GM21526 (cell line): ENCODE measurements around the gene OR5I1.
"Not testable (repeated sequence)": the region's sequence is repeated elsewhere in the genome, so short reads cannot be mapped to it uniquely, and the experiment has no call there.

Source experiments
- ATAC-seq: cut with Tn5 transposase; IDR thresholded peaks from one replicate; pipeline ENCODE4 v1.9.1; 2021; ENCODE audit warnings: moderate library complexity; ENCODE audit not compliant: unreplicated experiment, low FRiP score

The OR5I1 gene

DNA sequence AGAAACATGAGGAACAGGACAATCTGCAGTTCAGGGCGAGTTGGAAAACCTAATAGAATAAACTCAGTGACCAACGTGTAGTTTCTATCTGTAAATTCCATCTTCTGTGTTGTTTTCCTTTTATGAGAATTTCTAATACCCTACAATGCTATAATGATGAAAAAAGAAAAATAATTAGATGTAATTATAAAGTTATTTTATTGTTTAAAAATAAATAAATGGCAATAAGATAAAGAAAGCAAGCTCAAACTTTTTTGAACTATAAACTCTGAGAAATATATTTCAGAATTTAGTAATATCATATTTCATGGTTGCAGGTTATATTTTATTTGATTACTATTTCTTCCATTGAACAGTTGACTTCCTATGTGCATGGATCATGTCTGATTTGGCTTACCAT, at the start of gene OR5I1:
Gene OR5I1 (minus strand): TSS at position 101 of the 400 bp plus-strand sequence. CDS start 0 bp downstream, at position 101.
- ATAC-seq: no peak

DNA sequence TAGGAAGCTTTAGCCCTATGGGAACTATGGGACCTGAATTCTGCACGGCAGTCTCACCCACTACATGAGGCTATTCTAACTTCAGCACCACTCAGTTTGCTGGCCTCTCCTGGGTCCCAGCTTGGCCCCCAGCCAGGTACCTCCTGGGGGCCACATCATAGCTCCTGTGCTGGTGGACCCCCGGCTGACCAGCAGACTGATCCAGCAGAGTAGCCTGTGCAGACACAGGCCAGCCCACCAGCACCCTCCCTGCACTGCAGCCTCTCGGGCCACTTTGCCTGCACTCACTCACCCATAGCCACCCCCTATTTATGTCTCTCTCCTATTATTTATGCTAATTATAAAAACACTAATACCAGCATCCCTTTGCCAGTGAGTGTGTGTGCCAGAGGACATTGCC, 34.7 kb upstream of the OR5I1 start:
- no peak for ATAC-seq

DNA sequence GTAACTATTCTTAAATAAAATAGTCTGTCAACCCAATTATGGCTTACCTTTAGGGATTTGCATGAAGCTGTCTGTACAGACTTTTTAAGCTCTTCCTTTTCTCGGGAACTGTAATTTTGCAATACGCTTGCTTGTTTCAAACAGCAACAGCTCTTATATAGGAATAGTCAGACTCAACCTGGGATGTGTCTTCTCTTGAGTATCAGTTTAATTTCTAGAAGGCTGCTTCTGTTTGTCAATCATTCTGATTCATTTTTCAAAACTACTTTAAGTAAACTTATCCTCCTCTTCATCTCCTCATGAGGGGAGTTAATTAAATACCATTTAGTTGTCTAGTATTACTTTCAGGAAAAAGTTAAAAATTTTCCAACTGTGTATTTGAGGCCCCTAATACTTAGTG, 33.6 kb upstream of the OR5I1 start, which contains the start of gene OR10AG1:
Gene OR10AG1 (minus strand): TSS at position 101 of the 400 bp plus-strand sequence. CDS start 38 bp downstream, at position 63.
- ATAC-seq: no peak

DNA sequence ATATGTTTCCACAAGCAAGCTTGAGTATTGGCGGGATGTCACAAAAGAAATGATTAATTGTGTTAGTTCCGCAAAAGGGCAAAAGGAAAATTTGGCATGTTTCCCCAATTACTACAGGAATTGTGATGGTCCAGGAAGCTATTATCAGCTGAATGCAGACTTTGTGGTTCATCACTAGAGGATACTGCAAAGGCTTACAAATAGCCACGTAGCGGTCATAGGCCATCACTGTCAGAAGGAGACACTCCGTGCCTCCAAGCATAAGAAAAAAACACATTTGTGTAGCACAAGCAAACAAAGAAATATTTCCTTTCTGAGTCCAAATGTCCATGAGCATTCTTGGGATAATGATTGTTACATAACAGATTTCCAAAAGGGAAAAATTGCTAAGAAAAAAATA, 31.7 kb upstream of the OR5I1 start:
- no peak for ATAC-seq

DNA sequence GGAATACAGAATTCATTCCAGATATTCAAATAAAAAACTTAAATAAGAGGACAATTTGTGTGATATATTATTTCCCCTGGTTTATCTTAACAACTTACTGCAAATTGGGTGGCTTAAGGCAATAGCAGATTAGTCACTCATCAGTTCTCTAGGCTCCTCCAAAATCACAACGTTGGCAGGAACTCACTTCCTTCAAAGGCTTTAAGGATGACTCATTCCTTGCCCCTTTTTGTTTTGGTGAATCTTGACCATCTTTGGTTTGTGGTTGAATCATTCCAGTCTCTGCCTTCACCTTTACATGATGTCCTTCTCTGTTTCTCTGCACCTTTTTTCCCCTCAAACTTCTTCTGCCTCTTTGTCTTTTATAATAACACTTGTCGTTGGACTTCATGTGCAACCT, 30.2 kb upstream of the OR5I1 start:
- no peak for ATAC-seq

DNA sequence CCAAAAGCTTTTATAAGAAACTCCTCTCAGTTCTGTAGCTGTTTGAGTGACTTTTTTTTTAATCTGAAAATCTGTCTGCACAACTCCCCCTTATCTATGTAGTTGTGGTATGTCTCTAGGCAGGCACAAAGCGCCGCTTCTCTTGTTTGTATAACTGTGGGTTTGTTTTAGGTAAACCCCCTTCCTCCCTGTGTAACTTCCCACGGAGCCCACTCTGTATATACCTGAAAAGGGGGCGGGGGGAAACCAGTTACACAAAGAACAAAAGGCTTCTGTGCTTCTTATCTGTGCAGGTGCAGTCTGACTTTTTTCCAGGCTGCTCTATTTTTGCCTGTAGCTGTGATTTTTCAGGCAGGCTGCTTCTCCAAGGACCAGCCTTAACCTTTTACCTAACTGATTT, 20.3 kb upstream of the OR5I1 start:
- no peak for ATAC-seq

DNA sequence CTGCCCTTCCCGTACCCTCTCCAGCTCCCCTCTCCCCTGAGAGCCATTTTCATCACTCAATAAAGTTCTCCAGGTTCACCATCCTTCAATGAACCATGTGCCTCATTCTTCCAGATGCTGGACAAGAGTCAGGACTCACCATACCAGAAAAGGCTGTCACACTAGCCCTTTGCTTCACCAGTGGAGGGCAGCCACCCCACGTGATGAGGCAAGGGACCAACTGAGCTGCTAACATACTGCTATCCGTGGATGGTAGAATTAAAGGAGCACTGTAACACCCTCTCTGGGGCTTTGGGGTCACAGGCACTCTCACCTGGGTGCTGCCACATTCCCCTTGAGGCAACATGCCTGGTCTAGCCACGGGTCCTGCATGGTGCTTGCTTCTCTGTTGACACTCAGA, 13.1 kb upstream of the OR5I1 start:
- ATAC-seq: no peak

DNA sequence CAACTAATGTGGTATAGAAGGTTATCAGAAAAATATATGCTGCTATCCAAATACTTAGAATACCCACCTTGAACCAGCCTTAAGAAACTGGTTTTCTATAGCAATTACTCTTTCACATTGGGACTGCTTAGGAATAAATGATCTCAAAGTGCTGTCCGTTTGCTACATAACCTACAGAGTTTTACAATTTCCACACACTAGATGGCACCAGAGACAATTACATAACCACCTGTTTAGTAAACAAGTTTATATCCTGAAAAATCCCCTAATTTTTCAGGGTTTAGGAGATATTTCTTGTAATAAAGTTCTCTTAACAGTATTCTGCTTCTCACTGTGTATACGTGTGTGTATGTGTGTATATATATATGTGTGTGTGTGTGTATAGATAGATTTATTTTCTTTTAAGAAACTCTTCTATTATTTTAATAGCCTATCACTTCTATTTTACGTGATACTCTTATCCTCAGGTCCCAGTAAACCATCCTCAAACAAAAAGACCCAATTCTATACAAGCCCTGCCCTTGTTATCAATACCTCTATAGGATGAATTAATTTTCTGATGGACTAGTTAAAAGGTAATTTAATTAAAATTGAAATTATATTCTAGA, 6.7 kb upstream of the OR5I1 start:
- no peak for ATAC-seq

DNA sequence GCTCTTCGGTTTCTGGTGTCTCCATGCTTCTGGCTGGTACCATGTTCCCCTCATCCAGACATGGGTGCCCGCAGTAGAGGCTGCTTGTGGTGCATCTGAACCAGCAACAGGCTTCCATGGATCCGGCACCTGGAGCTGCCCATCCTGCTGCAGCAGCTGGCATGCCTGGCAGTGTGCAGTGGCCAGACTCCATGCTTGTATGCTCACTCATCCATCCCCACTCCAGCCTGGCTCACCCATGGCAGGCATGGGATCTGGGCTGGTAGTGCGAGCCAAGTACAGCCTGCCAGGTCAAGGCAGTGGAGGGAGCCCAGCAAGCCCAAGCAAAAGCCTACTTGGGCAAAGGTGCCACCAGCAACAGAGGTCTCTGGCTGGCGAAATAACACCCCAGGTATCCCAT, 15.7 kb downstream of the OR5I1 start:
- no peak for ATAC-seq

DNA sequence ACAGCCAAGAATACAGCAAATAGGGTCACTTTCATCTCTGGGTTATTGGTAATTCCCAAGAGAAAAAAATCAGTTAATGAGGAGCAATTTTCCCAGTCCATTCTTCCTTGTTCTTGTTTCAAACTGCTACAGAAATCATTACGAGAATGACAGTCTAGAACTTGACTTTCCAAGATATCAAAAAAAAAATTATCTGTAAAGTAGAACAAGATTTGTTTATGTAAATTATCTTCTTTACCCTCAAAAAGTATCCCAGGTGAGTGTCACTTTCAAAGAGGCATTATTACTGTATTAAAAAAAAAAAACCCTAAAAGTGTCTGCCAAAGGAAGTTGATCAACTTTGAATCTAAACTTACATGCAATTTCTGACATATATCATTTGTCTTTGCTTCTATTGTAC, 21.7 kb downstream of the OR5I1 start, which contains the start of gene OR5W2:
Gene OR5W2 (minus strand): TSS at position 101 of the 400 bp plus-strand sequence. CDS start 0 bp downstream, at position 101.
- ATAC-seq: no peak

DNA sequence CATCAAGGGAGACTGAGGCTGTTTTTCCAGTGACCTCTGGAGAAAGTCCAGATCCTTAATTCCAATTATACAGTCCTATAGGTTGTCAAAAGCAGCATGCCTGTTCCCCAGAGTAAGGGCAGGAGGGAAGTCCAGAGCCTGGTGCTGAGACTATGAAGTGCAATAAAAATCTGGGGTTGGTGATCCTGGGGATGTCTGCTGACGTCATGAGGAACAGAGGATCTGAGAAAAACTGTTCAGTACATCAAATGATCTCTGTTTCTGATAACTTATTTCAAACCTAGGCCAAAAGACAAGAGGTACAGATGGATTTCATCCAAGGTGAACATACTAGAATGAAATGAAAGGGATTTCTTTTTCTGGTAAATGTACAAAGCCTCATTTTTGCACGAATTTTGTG, 33.9 kb downstream of the OR5I1 start:
- no peak for ATAC-seq

DNA sequence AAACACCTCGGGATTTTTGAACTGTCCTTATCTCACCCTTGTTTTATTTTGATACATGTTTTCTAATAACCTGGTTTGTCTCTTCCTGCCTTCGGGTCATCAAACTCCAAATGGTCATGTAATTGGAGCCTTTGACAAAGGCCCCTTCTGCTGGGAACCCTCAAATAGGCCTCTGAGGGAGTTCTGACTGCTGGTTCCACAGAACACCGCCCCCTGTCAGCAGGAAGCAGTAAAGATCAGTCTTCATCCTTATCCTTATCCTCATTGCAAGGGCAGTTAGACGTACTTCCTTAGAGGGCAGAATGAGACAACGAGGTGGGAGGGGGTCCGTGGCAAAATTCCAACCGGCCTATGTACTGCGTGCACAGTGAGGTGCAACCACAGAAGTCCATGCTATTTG, 41.0 kb downstream of the OR5I1 start:
- no peak for ATAC-seq

DNA sequence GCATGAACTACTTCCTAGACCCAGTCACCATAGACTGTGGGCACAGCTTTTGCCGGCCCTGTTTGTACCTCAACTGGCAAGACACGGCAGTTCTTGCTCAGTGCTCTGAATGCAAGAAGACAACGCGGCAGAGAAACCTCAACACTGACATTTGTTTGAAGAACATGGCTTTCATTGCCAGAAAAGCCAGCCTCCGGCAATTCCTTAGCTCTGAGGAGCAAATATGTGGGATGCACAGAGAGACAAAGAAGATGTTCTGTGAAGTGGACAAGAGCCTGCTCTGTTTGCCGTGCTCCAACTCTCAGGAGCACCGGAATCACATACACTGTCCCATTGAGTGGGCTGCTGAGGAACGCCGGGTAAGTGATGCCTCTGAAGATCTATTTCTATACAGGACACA, 50.7 kb downstream of the OR5I1 start:
- not testable (repeated sequence) for ATAC-seq
